HCT116 (cell line): Measurements from ENCODE around the gene LRP1B. TPM values are rescaled to one million over a fixed set of nuclear protein-coding genes. Genes with fewer than 3 reads are reported as not detected.

Experiments used
- ATAC-seq: fragments of 200-7000 bp; cut with Tn5 transposase; 2 replicates; pipeline ENCODE4 v1.9.1; 2020; ENCODE audit warnings: mild to moderate bottlenecking, moderate library complexity
- BruUV-seq: library from RNA; stranded (reverse); fragments of 400-500 nt; replicated peaks from 2 replicates; lab custom pipeline; 2021; lab: Mats Ljungman, UMichigan
- CTCF ChIA-PET: fragments of 300-600 bp; sonication (Branson Sonifier 250); formaldehyde crosslinking; loops from one replicate; lab custom pipeline; 2021; ENCODE audit warnings: antibody characterized with exemption; lab: Charles Lee
- POLR2A ChIA-PET: fragments of 300-600, 350-600 bp; sonication (Branson Sonifier 250); formaldehyde crosslinking; loops from one replicate; lab custom pipeline; 2021; ENCODE audit warnings: antibody characterized with exemption; lab: Charles Lee
- RAD21 ChIA-PET, 2 experiments: fragments of 300-600 bp; sonication (Branson Sonifier 250); formaldehyde crosslinking; loops; one replicate each; lab custom pipeline; 2023; ENCODE audit warnings: low total read pairs in 2 of 2; ENCODE audit not compliant: uncharacterized antibody in 2 of 2, unreplicated experiment in 2 of 2, low non-redundant PET in 1 of 2; lab: Charles Lee
- DNase-seq: peaks from one replicate; pipeline ENCODE4 v3.0.0-alpha.2; 2010; ENCODE audit warnings: low read depth, low spot score
- H2AFZ ChIP-seq: fragments of 200-600 bp; shearing (Covaris generic), sonication (generic); 2 replicates; pipeline ENCODE4 v1.6.1; 2017; ENCODE audit warnings: low read depth, mixed run types, mixed read lengths, antibody characterized with exemption, low read length; ENCODE audit not compliant: poor library complexity, severe bottlenecking
- H3K27ac ChIP-seq: 2 replicates; pipeline ENCODE4 v1.5.1; 2012; ENCODE audit warnings: low read depth, low read length
- H3K27me3 ChIP-seq: fragments of 200-600 bp; sonication (generic); 2 replicates; pipeline ENCODE4 v1.6.1; 2016; ENCODE audit warnings: mixed run types, low read length, mixed read lengths; ENCODE audit not compliant: insufficient read depth
- H3K36me3 ChIP-seq, 2 experiments: fragments of 200-500 bp in 1 of 2; fragments of 200-600 bp in 1 of 2; sonication (Bioruptor generic) in 1 of 2; sonication (generic) in 1 of 2; 2 replicates each; pipeline versions ENCODE4 v1.5.1 to v1.6.1; 2014 to 2016; ENCODE audit warnings: low read length in 2 of 2, inconsistent platforms in 1 of 2, mixed read lengths in 1 of 2, mixed run types in 1 of 2; ENCODE audit not compliant: insufficient read depth in 2 of 2, control insufficient read depth in 1 of 2
- H3K4me1 ChIP-seq, 2 experiments: fragments of 200-600 bp in 1 of 2; sonication (generic) in 1 of 2; 2 replicates each; pipeline versions ENCODE4 v1.5.1 to v1.6.1; 2012 to 2017; ENCODE audit warnings: low read length in 2 of 2, inconsistent platforms in 1 of 2, mild to moderate bottlenecking in 1 of 2, mixed read lengths in 1 of 2, mixed run types in 1 of 2, moderate library complexity in 1 of 2; ENCODE audit not compliant: insufficient read depth in 2 of 2, control insufficient read depth in 1 of 2
- H3K4me2 ChIP-seq: fragments of 200-600 bp; sonication (generic); 2 replicates; pipeline ENCODE4 v1.6.1; 2017; ENCODE audit warnings: mixed run types, low read length, mixed read lengths
- H3K4me3 ChIP-seq, 2 experiments: fragments of 200-600 bp in 1 of 2; sonication (generic) in 1 of 2; replicated peaks in 1 of 2; 2 replicates each; pipeline ENCODE4 v1.5.1; 2011 to 2016; ENCODE audit warnings: low read length in 2 of 2, control low read depth in 1 of 2, low read depth in 1 of 2, mild to moderate bottlenecking in 1 of 2, mixed read lengths in 1 of 2, mixed run types in 1 of 2
- H3K79me2 ChIP-seq: fragments of 200-600 bp; sonication (generic); 2 replicates; pipeline ENCODE4 v1.6.1; 2017; ENCODE audit warnings: mild to moderate bottlenecking, mixed run types, low read length, moderate library complexity, mixed read lengths; ENCODE audit not compliant: insufficient read depth
- H3K9ac ChIP-seq: fragments of 200-600 bp; sonication (generic); 2 replicates; pipeline ENCODE4 v1.6.1; 2016; ENCODE audit warnings: low read length, mixed read lengths
- H3K9me2 ChIP-seq: fragments of 200-600 bp; sonication (generic), shearing (Covaris generic); 2 replicates; pipeline ENCODE4 v1.6.1; 2017; ENCODE audit warnings: mixed run types, mild to moderate bottlenecking, moderate library complexity; ENCODE audit not compliant: insufficient read depth
- H3K9me3 ChIP-seq, 2 experiments: fragments of 200-500 bp in 1 of 2; fragments of 200-600 bp in 1 of 2; sonication (Bioruptor generic) in 1 of 2; sonication (generic) in 1 of 2; 2 replicates each; pipeline ENCODE4 v1.6.1; 2014 to 2017; ENCODE audit warnings: low read length in 2 of 2, mixed read lengths in 2 of 2, inconsistent platforms in 1 of 2, low read depth in 1 of 2, mild to moderate bottlenecking in 1 of 2, mixed run types in 1 of 2, moderate library complexity in 1 of 2; ENCODE audit not compliant: control insufficient read depth in 1 of 2, insufficient read depth in 1 of 2
- H4K20me1 ChIP-seq: fragments of 200-600 bp; sonication (generic), shearing (Covaris generic); 2 replicates; pipeline ENCODE4 v1.6.1; 2017; ENCODE audit warnings: mixed run types, mild to moderate bottlenecking, moderate library complexity; ENCODE audit not compliant: insufficient read depth
- CBX3 ChIP-seq: IDR thresholded peaks from 2 replicates; pipeline ENCODE4 v1.6.1; 2012; ENCODE audit warnings: low read depth
- EGR1 ChIP-seq: IDR thresholded peaks from 2 replicates; pipeline ENCODE4 v1.6.1; 2012; ENCODE audit warnings: low read depth
- ELF1 ChIP-seq: IDR thresholded peaks from 2 replicates; pipeline ENCODE4 v1.6.1; 2012; ENCODE audit warnings: low read depth, borderline replicate concordance
- EZH2 ChIP-seq: fragments of 200-600 bp; sonication (generic); IDR thresholded peaks from 2 replicates; pipeline ENCODE4 v1.6.1; 2017; ENCODE audit warnings: antibody characterized with exemption, mixed run types
- EZH2phosphoT487 ChIP-seq: fragments of 200-600 bp; IDR thresholded peaks from 2 replicates; pipeline ENCODE4 v1.6.1; 2018; ENCODE audit warnings: antibody characterized with exemption, borderline replicate concordance
- FOSL1 ChIP-seq: IDR thresholded peaks from 2 replicates; pipeline ENCODE4 v1.6.1; 2012; ENCODE audit warnings: low read depth
- JUND ChIP-seq: IDR thresholded peaks from 2 replicates; pipeline ENCODE4 v1.6.1; 2012
- POLR2AphosphoS5 ChIP-seq: IDR thresholded peaks from 2 replicates; pipeline ENCODE4 v1.6.1; 2011; ENCODE audit warnings: mild to moderate bottlenecking, low read depth, low read length, moderate library complexity
- RAD21 ChIP-seq: IDR thresholded peaks from 2 replicates; pipeline ENCODE4 v1.6.1; 2012; ENCODE audit warnings: low read depth, mild to moderate bottlenecking
- SIN3A ChIP-seq: IDR thresholded peaks from 2 replicates; pipeline ENCODE4 v1.6.1; 2012; ENCODE audit warnings: low read depth
- SP1 ChIP-seq: IDR thresholded peaks from 2 replicates; pipeline ENCODE4 v1.6.1; 2012; ENCODE audit warnings: low read depth
- SRF ChIP-seq: IDR thresholded peaks from 2 replicates; pipeline ENCODE4 v1.6.1; 2012; ENCODE audit warnings: low read depth
- YY1 ChIP-seq: IDR thresholded peaks from 2 replicates; pipeline ENCODE4 v1.6.1; 2011; ENCODE audit warnings: low read length, low read depth, moderate library complexity, mild to moderate bottlenecking; ENCODE audit not compliant: insufficient replicate concordance; ENCODE audit errors: extremely low read depth
- ZFX ChIP-seq: fragments of 450-650 bp; IDR thresholded peaks from 2 replicates; pipeline ENCODE4 v1.6.1; 2017
- ZNF274 ChIP-seq: fragments of 200-500 bp; sonication (Bioruptor generic); IDR thresholded peaks from 2 replicates; pipeline ENCODE4 v1.6.1; 2014; ENCODE audit warnings: mild to moderate bottlenecking, low read depth, low read length, inconsistent platforms
- intact Hi-C: fragments of 100-400 bp; cut with micrococcal nuclease; formaldehyde crosslinking; loops from 2 replicates; pipeline ENCODE4 v1.10.0; 2022
- total RNA-seq: library from RNA; stranded (reverse); gene quantifications from one replicate; pipeline ENCODE4 v1.2.1, GENCODE V29; 2021; ENCODE audit not compliant: unreplicated experiment
- TF ChIP-seq, protein P1 (sequence below), 3 experiments: fragments of 200-600 bp in 1 of 3; sonication (generic) in 1 of 3; IDR thresholded peaks in 2 of 3; conservative IDR thresholded peaks in 1 of 3; 2 replicates each; pipeline ENCODE4 v1.5.1; 2012 to 2017; ENCODE audit warnings: low read depth in 2 of 3, low read length in 2 of 3, antibody characterized with exemption in 1 of 3, borderline replicate concordance in 1 of 3, control low read depth in 1 of 3, mild to moderate bottlenecking in 1 of 3, mixed read lengths in 1 of 3, mixed run types in 1 of 3, moderate library complexity in 1 of 3; ENCODE audit not compliant: insufficient read depth in 1 of 3
- TF ChIP-seq, protein P2 (sequence below): IDR thresholded peaks from 2 replicates; pipeline ENCODE4 v1.6.1; 2012
- TF ChIP-seq, protein P3 (sequence below): IDR thresholded peaks from 2 replicates; pipeline ENCODE4 v1.6.1; 2012; ENCODE audit warnings: low read depth
- TF ChIP-seq, protein P4 (sequence below): IDR thresholded peaks from 2 replicates; pipeline ENCODE4 v1.6.1; 2012
- TF ChIP-seq, protein P5 (sequence below): IDR thresholded peaks from 2 replicates; pipeline ENCODE4 v1.6.1; 2011; ENCODE audit warnings: mild to moderate bottlenecking, low read length, moderate library complexity; ENCODE audit not compliant: insufficient replicate concordance; ENCODE audit errors: extremely low read depth

LRP1B gene
- total RNA-seq, 1 experiment from 2014 or later, result 0.34 TPM

DNA sequence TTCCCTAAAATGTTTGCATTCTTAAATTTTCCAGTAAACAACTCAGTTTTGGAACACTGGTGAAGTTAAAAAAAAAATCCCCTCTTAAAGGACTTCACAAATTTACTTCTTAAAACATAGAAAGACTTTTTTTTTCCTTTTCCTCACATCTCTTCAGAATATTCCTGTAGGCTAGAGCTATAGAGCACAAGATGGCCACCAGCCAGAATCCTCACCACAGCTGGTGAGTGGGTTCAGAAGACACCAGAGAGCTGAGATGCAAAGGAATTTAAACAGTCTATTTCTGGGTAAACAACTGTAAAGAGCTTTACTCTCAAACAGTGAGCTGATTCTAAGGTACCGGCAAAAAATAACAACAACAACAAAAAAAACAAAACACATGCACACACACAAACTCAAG, 252.8 kb downstream of the LRP1B start:
- no peak overlapping the region for H3K27ac ChIP-seq
- ATAC-seq, result no peak
- no peaks in the 10 kb centered on the region for H3K9me2 ChIP-seq
- H3K9ac ChIP-seq, result no peak overlapping the region
- no peak overlapping the region for H3K4me2 ChIP-seq
- intact Hi-C loops, result no loop called here
- H3K4me3 ChIP-seq, result no peak overlapping the region
- no peaks in the 10 kb centered on the region; the same call in 1 of the 2 replicates for H4K20me1 ChIP-seq
- ChIA-PET RAD21 (no interaction called here), POLR2A (no interaction called here), CTCF (no interaction called here)
- H3K36me3 ChIP-seq, result no peaks in the 10 kb centered on the region
- no TSS peak for BruUV-seq
- no peak for DNase-seq
- no peaks in the 10 kb centered on the region for H3K9me3 ChIP-seq
- no peak overlapping the region for H2AFZ ChIP-seq
- H3K27me3 ChIP-seq, result no peaks in the 10 kb centered on the region
- no peaks in the 10 kb centered on the region for H3K79me2 ChIP-seq
- TF ChIP-seq, protein P1, sequence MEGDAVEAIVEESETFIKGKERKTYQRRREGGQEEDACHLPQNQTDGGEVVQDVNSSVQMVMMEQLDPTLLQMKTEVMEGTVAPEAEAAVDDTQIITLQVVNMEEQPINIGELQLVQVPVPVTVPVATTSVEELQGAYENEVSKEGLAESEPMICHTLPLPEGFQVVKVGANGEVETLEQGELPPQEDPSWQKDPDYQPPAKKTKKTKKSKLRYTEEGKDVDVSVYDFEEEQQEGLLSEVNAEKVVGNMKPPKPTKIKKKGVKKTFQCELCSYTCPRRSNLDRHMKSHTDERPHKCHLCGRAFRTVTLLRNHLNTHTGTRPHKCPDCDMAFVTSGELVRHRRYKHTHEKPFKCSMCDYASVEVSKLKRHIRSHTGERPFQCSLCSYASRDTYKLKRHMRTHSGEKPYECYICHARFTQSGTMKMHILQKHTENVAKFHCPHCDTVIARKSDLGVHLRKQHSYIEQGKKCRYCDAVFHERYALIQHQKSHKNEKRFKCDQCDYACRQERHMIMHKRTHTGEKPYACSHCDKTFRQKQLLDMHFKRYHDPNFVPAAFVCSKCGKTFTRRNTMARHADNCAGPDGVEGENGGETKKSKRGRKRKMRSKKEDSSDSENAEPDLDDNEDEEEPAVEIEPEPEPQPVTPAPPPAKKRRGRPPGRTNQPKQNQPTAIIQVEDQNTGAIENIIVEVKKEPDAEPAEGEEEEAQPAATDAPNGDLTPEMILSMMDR (IDR thresholded peaks at IDR 0.05 in 2 of 3, conservative IDR thresholded peaks at IDR 0.05 in 1 of 3; ENCODE audit: borderline replicate concordance in 1 of 3, insufficient read depth in 1 of 3, low read depth in 2 of 3, low read length in 2 of 3), result no peak
- TF ChIP-seq EZH2, result no peak
- TF ChIP-seq SRF, result no peak
- no peak for TF ChIP-seq POLR2AphosphoS5
- TF ChIP-seq, protein P2, sequence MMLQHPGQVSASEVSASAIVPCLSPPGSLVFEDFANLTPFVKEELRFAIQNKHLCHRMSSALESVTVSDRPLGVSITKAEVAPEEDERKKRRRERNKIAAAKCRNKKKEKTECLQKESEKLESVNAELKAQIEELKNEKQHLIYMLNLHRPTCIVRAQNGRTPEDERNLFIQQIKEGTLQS, result no peak
- no peak for TF ChIP-seq ZNF274
- no peak for TF ChIP-seq ELF1
- no peak for TF ChIP-seq EGR1
- TF ChIP-seq YY1, result no peak
- TF ChIP-seq, protein P3, sequence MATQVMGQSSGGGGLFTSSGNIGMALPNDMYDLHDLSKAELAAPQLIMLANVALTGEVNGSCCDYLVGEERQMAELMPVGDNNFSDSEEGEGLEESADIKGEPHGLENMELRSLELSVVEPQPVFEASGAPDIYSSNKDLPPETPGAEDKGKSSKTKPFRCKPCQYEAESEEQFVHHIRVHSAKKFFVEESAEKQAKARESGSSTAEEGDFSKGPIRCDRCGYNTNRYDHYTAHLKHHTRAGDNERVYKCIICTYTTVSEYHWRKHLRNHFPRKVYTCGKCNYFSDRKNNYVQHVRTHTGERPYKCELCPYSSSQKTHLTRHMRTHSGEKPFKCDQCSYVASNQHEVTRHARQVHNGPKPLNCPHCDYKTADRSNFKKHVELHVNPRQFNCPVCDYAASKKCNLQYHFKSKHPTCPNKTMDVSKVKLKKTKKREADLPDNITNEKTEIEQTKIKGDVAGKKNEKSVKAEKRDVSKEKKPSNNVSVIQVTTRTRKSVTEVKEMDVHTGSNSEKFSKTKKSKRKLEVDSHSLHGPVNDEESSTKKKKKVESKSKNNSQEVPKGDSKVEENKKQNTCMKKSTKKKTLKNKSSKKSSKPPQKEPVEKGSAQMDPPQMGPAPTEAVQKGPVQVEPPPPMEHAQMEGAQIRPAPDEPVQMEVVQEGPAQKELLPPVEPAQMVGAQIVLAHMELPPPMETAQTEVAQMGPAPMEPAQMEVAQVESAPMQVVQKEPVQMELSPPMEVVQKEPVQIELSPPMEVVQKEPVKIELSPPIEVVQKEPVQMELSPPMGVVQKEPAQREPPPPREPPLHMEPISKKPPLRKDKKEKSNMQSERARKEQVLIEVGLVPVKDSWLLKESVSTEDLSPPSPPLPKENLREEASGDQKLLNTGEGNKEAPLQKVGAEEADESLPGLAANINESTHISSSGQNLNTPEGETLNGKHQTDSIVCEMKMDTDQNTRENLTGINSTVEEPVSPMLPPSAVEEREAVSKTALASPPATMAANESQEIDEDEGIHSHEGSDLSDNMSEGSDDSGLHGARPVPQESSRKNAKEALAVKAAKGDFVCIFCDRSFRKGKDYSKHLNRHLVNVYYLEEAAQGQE, result no peak
- TF ChIP-seq CBX3, result no peak
- no peak for TF ChIP-seq JUND
- TF ChIP-seq SP1, result no peak
- no peak for TF ChIP-seq RAD21
- TF ChIP-seq FOSL1, result no peak
- TF ChIP-seq, protein P4, sequence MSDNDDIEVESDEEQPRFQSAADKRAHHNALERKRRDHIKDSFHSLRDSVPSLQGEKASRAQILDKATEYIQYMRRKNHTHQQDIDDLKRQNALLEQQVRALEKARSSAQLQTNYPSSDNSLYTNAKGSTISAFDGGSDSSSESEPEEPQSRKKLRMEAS, result no peak
- TF ChIP-seq, protein P5, sequence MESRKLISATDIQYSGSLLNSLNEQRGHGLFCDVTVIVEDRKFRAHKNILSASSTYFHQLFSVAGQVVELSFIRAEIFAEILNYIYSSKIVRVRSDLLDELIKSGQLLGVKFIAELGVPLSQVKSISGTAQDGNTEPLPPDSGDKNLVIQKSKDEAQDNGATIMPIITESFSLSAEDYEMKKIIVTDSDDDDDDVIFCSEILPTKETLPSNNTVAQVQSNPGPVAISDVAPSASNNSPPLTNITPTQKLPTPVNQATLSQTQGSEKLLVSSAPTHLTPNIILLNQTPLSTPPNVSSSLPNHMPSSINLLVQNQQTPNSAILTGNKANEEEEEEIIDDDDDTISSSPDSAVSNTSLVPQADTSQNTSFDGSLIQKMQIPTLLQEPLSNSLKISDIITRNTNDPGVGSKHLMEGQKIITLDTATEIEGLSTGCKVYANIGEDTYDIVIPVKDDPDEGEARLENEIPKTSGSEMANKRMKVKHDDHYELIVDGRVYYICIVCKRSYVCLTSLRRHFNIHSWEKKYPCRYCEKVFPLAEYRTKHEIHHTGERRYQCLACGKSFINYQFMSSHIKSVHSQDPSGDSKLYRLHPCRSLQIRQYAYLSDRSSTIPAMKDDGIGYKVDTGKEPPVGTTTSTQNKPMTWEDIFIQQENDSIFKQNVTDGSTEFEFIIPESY, result no peak
- no peak for TF ChIP-seq EZH2phosphoT487
- no peak for TF ChIP-seq ZFX
- no peak for TF ChIP-seq SIN3A
- H3K4me1 ChIP-seq, result no peaks in the 10 kb centered on the region
